SHP77 treated with DMSO at 0.1 percent for 48 hours (cell line): Measurements from ENCODE around the gene LSM12.
A peak's percentile ranks its signal among the peaks of the same experiment; 100 is the strongest.
"Not testable (repeated sequence)": the region's sequence is repeated elsewhere in the genome, so short reads cannot be mapped to it uniquely, and the experiment has no call there.

Experiments
- DNase-seq: peaks from one replicate; lab custom pipeline; 2025; lab: John Stamatoyannopoulos, UW

LSM12 gene

GRCh38 chr17:44076716-44077594, 10.5 kb upstream of the LSM12 start:
- DNase-seq, result no peak

GRCh38 chr17:44075598-44076293, 9.3 kb upstream of the LSM12 start:
- no peak for DNase-seq

- no peak for DNase-seq
These were observed 8.4 kb upstream of the LSM12 start for GRCh38 chr17:44074911-44075285.

GRCh38 chr17:44074231-44074910, 7.9 kb upstream of the LSM12 start:
- no peak for DNase-seq

- DNase-seq, result no peak
These were observed 5.3 kb upstream of the LSM12 start for GRCh38 chr17:44071772-44072171.

GRCh38 chr17:44071198-44071520, 4.7 kb upstream of the LSM12 start:
- DNase-seq, result no peak

- peak; percentile 98 for DNase-seq
These were observed 4.2 kb upstream of the LSM12 start, which contains the start of gene G6PC3 for GRCh38 chr17:44070455-44071197. G6PC3 (plus strand) TSS chr17:44070735; CDS start chr17:44070966, 231 bp downstream.

GRCh38 chr17:44069974-44070454, 3.5 kb upstream of the LSM12 start:
- DNase-seq, result no peak

- DNase-seq, result no peak
These were observed 1.1 kb upstream of the LSM12 start for GRCh38 chr17:44067545-44067940.

GRCh38 chr17:44065668-44066203, 735 bp downstream of the LSM12 start:
- no peak for DNase-seq

GRCh38 chr17:44063704-44064639, 2.5 kb downstream of the LSM12 start:
- DNase-seq, result no peak

GRCh38 chr17:44062871-44063270, 3.6 kb downstream of the LSM12 start:
- DNase-seq, result no peak

GRCh38 chr17:44061446-44061845, 5.0 kb downstream of the LSM12 start:
- DNase-seq, result no peak

- no peak for DNase-seq
These were observed 7.2 kb downstream of the LSM12 start for GRCh38 chr17:44059101-44059892.

- no peak for DNase-seq
These were observed 13.2 kb downstream of the LSM12 start for GRCh38 chr17:44053125-44053872.

- DNase-seq, result peak; percentile 90
These were observed 17.0 kb downstream of the LSM12 start for GRCh38 chr17:44049294-44050060.

GRCh38 chr17:44046893-44047292, 19.6 kb downstream of the LSM12 start:
- not testable (repeated sequence) for DNase-seq

GRCh38 chr17:44045486-44045885, 21.0 kb downstream of the LSM12 start:
- no peak for DNase-seq
